Stimulated activated CD4-positive, alpha-beta T cell treated with anti-CD3 and anti-CD28 coated beads, TNF-alpha, amount 100 ng/mL, for 1 hour (primary cell): Measurements from ENCODE around the gene PSME4.
A peak's percentile ranks its signal among the peaks of the same experiment; 100 is the strongest.

Source experiments
- DNase-seq, 3 donors: peaks; one replicate each; pipeline ENCODE4 v3.0.0-alpha.2; 2020; ENCODE audit warnings: low read depth in 3 of 3, low spot score in 1 of 3

PSME4 gene

GRCh38 chr2:53970724-53971602 lies at the start of gene PSME4:
TSS of gene PSME4 (minus strand) at chr2:53970993. CDS start at chr2:53970784, 209 bp downstream.
- DNase-seq: peak; percentile 78 to 97 (median 81)

- DNase-seq: no peak
Measured at GRCh38 chr2:54015798-54016699, 45.3 kb upstream of the PSME4 start.

GRCh38 chr2:54013996-54014395 lies 43.2 kb upstream of the PSME4 start:
- no peak for DNase-seq

- DNase-seq: no peak
Measured at GRCh38 chr2:54012538-54013141, 41.8 kb upstream of the PSME4 start.

DNA sequence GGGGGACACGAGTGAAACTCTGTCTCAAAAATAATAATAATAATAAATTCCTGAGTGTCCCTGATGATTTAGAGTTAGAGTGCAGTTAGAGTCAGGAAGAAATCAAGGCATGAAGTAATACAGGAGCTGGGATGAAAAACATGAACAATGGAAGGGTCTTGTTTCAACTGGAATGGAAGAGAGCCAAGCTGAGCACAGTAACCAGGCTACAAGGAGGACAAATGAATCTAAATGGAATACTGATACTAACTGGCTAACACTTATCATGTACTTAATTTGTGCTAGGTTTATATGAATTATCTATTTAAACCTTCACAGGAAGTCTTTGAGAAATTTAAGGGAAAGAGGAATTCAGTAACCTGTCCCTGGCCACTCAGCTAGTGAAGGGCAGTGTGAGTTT lies 38.8 kb upstream of the PSME4 start:
- no peak for DNase-seq

GRCh38 chr2:54008439-54008838 lies 37.6 kb upstream of the PSME4 start:
- DNase-seq: no peak

DNA sequence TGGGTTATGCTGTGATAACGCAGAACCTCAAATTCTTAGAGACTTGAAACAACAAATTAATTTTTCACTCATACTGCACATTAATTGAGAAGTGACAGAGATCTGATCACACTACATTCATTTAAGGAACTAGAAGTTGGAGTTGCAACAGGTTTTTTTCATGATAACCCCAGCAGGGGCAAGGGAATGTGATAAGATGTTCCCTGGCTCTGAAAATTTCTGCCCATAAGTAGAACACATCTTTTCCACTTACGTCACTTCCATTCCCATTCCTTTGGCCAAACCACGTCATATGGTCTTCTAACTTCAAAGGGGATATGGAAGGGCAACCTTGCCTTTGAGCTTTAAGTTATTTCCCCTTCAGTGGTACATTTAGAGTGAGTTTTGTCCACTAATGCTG lies 29.7 kb upstream of the PSME4 start:
- no peak for DNase-seq

DNA sequence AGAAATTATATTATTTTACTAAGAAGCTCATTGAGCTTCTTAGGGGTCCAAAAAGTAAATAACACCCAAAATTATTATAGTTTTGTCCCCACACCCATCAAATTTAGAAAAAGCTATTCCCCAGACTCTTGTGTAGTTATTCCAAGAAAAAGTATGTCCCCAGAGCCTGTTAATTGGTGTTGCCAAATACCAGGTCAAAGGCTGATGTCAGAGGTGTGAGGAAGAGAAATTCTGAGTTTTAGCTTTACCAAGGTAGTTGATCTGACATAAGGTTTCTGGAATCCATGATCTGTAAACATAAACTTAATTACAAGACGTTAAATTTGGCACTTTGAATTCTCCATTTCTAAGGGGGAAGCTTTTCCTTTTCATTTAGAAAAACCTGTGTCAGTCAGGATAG lies 29.3 kb upstream of the PSME4 start:
- no peak for DNase-seq

DNA sequence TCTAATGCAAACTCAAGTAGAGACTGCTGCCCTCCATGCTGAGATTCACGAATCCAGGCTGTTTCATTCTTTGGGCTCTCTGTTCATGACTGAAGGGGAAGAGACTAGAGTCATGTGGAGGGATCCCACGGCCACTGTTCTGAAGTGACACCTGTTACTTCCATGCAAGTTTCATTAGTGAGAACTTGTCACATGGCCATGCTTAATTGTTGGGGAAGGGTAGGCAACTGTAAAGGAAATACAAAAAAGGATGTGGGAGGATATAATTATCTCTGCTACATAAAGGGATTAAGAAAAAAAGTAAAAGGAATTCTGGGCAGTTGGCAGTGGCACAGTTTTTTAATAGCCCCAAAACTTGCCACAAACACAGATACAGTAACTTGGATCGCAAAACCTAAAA lies 28.0 kb upstream of the PSME4 start:
- DNase-seq: no peak

DNA sequence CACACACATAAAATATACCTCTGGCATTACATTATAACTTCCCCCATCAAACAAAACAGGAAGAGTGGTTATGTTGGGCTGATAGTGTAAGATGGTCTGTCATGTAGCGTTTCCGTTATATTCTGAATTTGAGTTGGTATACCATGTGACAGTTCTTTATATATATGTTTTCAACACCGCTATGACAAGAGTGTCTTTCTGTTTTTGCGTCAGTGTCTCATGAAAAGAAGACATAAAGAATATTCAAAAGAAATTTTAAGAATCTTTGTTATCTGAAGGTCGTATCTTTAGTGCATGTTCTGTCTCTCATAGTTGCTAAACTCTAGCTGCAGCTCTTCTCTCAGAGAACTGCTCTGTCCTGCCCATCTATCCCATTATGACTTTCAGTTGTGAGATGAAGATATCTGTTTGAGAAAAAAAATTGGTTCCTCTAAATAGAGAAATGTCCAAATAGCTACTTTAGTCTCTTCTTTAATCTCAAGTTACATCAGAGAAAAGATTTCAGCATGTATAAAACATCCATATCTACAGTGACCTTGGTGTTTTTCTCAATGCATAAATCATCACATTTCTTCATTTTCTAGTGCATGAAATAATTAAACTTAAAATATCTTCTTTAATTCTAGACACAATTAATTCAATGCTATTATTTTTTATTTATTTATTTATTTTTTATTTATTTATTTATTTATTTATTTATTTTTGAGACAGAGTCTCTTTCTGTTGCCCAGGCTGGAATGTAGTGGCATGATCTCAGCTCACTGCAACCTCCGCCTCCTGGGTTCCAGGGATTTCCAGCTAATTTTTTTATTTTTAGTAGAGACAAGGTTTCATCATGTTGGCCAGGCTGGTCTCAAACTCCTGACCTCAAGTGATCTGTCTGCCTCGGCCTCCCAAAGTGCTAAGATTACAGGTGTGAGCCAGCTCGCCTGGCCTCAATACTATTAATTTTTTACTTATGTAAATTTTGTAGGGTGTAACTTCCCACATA lies 24.3 kb upstream of the PSME4 start:
- no peak for DNase-seq

DNA sequence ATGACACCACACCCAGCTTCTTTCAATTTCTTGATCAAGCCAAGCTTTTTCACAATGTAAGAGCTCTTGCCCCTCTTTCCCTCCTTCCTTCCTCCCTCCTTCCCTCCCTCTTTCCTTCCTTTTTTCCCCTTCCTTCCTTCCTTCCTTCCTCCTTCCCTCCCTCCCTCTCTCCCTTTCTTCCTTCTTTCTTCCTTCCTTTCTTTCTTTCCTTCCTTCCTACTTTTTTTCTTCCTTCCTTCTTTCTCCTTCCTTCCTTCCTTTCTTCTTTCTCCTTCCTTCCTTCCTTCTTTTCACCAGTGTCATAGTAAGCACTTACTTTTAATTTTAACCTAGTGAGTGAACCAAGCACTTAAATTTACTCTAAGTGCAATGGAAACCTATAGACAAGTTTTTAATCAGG lies 21.2 kb upstream of the PSME4 start:
- DNase-seq: no peak

DNA sequence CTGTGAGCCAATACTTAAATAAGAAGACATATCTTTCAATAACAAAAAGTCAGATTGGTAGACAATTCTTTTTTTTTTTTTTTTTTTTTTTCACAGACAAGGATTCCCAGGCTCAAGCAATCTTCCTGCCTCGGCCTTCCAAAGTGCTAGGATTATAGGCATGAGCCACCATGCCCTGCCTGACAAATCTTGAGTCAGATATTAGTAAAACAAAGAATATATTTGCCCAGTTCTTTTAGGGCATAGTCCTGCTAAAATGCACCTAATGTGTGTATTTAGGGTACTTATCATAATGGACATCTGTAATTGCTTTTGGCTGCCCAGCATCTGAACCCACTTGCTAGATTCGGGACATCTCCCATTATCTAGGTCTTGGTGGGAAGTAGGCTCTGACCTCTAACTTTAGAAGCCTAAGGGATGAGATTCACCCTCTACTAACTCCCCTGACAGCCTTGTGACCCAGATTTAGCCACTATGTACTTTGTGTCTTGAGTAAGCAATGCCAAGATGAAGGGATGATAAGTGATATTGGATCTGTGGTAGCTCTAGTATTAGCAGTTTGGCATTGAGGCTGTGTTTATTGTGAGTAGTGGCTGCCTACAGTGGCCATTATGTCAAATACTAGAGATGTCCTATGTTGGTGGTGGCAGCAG lies 18.5 kb upstream of the PSME4 start:
- no peak for DNase-seq

DNA sequence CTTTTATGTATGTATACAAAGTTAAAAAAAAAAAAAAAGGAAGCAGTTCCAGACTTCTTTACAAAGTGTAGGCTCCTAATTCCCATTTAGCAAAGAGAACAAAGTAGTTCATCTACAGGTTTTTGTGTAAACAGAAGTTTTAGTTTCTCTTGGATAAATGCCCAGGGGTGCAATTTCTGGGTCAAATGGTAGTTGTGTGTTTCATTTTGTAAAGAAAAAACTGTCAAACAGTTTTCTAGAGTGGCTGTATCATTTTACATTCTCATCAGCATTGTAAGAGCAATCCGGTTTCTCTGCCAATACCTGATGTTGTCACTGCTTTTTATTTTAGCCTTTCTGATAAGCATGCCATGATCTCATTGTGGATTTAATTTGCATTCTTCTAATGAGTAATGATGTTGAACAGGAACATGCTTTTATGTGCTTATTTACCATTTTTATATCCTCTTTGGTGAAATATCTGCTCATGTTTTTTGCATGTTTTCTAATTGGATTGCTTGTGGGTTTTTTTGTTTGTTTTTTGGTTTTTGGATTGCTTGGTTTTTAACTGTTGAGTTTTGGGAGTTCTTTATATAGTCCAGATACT lies 16.6 kb upstream of the PSME4 start:
- DNase-seq: no peak

GRCh38 chr2:53985646-53986045 lies 14.9 kb upstream of the PSME4 start:
- no peak for DNase-seq

DNA sequence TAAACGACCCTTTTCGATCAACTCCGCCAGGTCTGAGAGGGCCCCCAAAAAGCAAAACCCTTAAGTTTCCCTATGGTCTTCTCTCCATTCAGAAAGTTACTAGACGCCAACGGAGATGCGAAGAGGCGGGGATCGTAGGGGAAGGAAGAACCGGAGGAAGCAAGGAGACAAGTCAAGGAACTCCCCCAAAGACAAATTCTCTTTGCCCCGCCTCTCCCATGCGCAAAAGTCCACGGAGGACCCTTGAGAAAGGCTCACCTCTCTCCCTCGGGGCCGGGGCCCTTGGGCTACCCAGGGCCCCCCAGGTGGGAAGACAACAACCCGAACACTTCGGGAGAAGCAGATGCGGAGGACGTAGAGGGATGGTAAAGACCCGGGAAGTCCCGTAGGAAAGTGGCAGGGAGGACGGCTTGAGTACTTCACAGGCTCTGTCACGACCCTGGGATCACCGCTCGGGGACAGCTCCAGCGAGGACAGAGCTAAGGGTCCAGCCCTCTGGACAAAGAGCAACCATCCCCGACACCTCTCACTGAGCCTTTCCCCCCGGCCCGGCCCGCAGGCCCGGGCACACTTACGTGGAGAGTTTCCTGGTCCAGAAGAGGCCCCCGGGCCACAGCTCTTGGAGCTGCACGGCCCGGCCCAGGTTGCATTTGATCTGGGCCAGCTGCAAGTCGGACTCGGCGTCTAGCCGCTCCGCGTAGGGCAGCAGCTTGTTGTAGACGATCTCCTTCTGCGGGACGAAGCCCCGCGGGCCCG lies 647 bp downstream of the PSME4 start:
- peak in 1 of 3 donors; percentile 16 for DNase-seq

DNA sequence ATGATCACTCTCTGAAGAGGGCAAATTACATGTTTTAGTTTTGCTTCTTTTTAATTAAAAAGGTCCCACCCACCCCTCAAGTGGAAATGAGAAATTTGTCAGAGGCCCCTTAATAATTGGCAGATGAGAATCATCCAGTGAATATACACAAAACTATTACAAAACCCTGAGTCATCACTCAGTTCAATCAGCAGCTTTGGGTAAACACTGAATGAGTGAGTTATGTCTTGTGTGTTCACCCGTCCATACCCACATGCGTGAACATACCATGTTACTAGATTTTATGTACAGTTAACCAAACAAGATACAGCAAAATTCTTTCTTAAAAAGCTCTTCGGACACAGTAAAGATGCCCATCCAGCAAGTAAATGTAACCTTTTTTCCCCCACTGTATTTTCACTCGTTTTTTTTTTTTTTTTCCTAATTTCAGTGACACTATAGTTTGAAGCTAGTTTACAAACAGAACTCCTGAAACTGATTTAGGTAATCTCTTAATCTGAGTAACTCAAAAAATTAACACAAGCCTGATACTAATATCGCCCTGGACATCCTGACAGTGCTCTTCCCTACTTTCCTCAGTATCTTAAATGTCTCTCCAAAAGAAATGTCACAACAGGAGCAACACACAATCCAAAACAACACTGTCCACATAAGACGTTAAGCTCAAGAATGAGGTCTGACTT lies 1.4 kb downstream of the PSME4 start:
- DNase-seq: no peak

GRCh38 chr2:53964987-53965687 lies 5.7 kb downstream of the PSME4 start:
- DNase-seq: no peak
